GM21381 (cell line): ENCODE measurements around the gene LMNTD2.
A peak's percentile ranks its signal among the peaks of the same experiment; 100 is the strongest.
"Not testable (repeated sequence)": the region's sequence is repeated elsewhere in the genome, so short reads cannot be mapped to it uniquely, and the experiment has no call there.

Experiments used
- ATAC-seq: cut with Tn5 transposase; IDR thresholded peaks from one replicate; pipeline ENCODE4 v1.9.1; 2021; ENCODE audit warnings: mild to moderate bottlenecking, moderate library complexity; ENCODE audit not compliant: unreplicated experiment

Gene LMNTD2

GRCh38 chr11:516918-517685 lies 43.4 kb downstream of the LMNTD2 start:
- ATAC-seq: not testable (repeated sequence)

- ATAC-seq: no peak
Measured at GRCh38 chr11:516400-516799, 44.1 kb downstream of the LMNTD2 start.

- no peak for ATAC-seq
Measured at GRCh38 chr11:515131-515530, 45.4 kb downstream of the LMNTD2 start.

GRCh38 chr11:514606-515005 lies 45.9 kb downstream of the LMNTD2 start:
- ATAC-seq: no peak

- ATAC-seq: no peak
Measured at GRCh38 chr11:512761-513595, 47.6 kb downstream of the LMNTD2 start.

GRCh38 chr11:508956-509355 lies 51.6 kb downstream of the LMNTD2 start:
- no peak for ATAC-seq

GRCh38 chr11:507727-508515 lies 52.6 kb downstream of the LMNTD2 start:
- no peak for ATAC-seq

- ATAC-seq: peak; percentile 51
Measured at GRCh38 chr11:506995-507726, 53.4 kb downstream of the LMNTD2 start, which contains the start of gene RNH1. RNH1 (minus strand) TSS chr11:507242; CDS start chr11:502162, 5,080 bp downstream.

- peak; percentile 70 for ATAC-seq
Measured at GRCh38 chr11:506238-506994, 54.1 kb downstream of the LMNTD2 start.

GRCh38 chr11:504994-505344 lies 55.6 kb downstream of the LMNTD2 start:
- ATAC-seq: no peak
